Head of caudate nucleus (tissue), 42 donors: Measurements from ENCODE around the gene PNKP.

Experiments used
- DNase-seq, 42 donors: peaks; one replicate each; pipeline versions ENCODE4 v3.0.0 to v3.0.0-alpha.2; 2020 to 2021; ENCODE audit warnings: mixed read lengths in 7 of 42
- intact Hi-C: fragments of 100-400 bp; cut with DNase I; formaldehyde crosslinking; loops from one replicate; pipeline ENCODE4 v1.15.0; 2022

The PNKP gene

GRCh38 chr19:49866933-49867782, at the start of gene PNKP:
TSS of gene PNKP (minus strand) at chr19:49867576. CDS start at chr19:49867204, 372 bp downstream.
- DNase-seq = peak; percentile 85 to 97 (median 93)
- intact Hi-C loops = no loop called here

GRCh38 chr19:49915271-49915670, 47.9 kb upstream of the PNKP start:
- intact Hi-C loops = no loop called here
- DNase-seq = no peak

- intact Hi-C loops = no loop called here
- no peak for DNase-seq
Observed at GRCh38 chr19:49913720-49914119, 46.3 kb upstream of the PNKP start.

GRCh38 chr19:49912965-49913685, 45.7 kb upstream of the PNKP start:
- no peak for DNase-seq
- intact Hi-C loops = no loop called here

- intact Hi-C loops = no loop called here
- peak in 16 of 42 donors; percentile 20 to 77 (median 38) for DNase-seq
Observed at GRCh38 chr19:49911381-49912145, 44.2 kb upstream of the PNKP start.

- intact Hi-C loops = no loop called here
- DNase-seq = no peak
Observed at GRCh38 chr19:49910179-49910578, 42.8 kb upstream of the PNKP start.

- intact Hi-C loops = no loop called here
- no peak for DNase-seq
Observed at GRCh38 chr19:49908480-49909420, 41.4 kb upstream of the PNKP start.

GRCh38 chr19:49907745-49908446, 40.5 kb upstream of the PNKP start:
- intact Hi-C loops = no loop called here
- DNase-seq = no peak

GRCh38 chr19:49906879-49907564, 39.6 kb upstream of the PNKP start:
- intact Hi-C loops = no loop called here

GRCh38 chr19:49904136-49904535, 36.8 kb upstream of the PNKP start:
- intact Hi-C loops = no loop called here
- DNase-seq = no peak

More at GRCh38 chr19:49906879-49907564, 39.6 kb upstream of the PNKP start:
- DNase-seq = peak in 23 of 42 donors; percentile 26 to 79 (median 42)

- DNase-seq = peak in 15 of 42 donors; percentile 16 to 59 (median 42)
- intact Hi-C loops = no loop called here
Observed at GRCh38 chr19:49896863-49897621, 29.7 kb upstream of the PNKP start, which contains the start of gene IL4I1. TSS of gene IL4I1 (minus strand) at chr19:49896887. CDS start at chr19:49896160, 727 bp downstream.

- intact Hi-C loops = no loop called here
Observed at GRCh38 chr19:49895566-49896297, 28.4 kb upstream of the PNKP start.

GRCh38 chr19:49894879-49895565, 27.6 kb upstream of the PNKP start:
- intact Hi-C loops = no loop called here
- DNase-seq = no peak

More at GRCh38 chr19:49895566-49896297, 28.4 kb upstream of the PNKP start:
- no peak for DNase-seq

GRCh38 chr19:49894011-49894664, 26.8 kb upstream of the PNKP start:
- no peak for DNase-seq
- intact Hi-C loops = no loop called here

- intact Hi-C loops = no loop called here
- no peak for DNase-seq
Observed at GRCh38 chr19:49892716-49893115, 25.3 kb upstream of the PNKP start.
